Measurements from ENCODE around the gene RRP9. TPM values are rescaled to one million over a fixed set of nuclear protein-coding genes. Genes with fewer than 3 reads are reported as not detected.

RRP9 gene
- total and polyA plus RNA-seq, 2 donors from 2014 or later, result 17.8 to 18.6 TPM

DNA sequence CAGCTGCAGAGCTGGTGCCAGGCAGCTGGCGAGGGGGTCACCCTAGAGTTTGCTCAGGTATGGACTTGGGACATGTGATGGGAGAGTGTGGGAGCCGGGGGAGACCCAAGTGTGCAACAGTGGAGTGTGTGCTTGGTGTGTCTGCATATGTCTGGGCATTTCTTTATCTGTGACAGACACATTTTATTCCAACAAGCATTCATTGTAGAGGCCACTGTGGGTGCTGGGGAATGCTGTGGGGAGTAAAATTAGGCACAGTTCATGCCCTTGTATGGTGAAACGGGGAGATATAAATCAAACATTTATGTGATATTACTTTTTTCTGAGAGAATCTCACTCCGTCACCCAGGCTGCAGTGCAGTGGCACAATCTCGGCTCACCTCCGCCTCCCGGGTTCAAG lies 45.9 kb upstream of the RRP9 start:
- H3K9me3 ChIP-seq (ENCODE audit: control insufficient read depth in 2 of 3, insufficient read depth in 1 of 3, low read length in 3 of 3), result no peaks in the 10 kb centered on the region
- H3K27me3 ChIP-seq (ENCODE audit: control insufficient read depth, insufficient read depth, low read length), result no peaks in the 10 kb centered on the region
- H3K27ac ChIP-seq (ENCODE audit: low read depth in 2 of 2, low read length in 2 of 2), result no peak overlapping the region
- DNase-seq (no peak), FAIRE-seq (no peak)
- H3K4me1 ChIP-seq (ENCODE audit: control insufficient read depth in 2 of 3, insufficient read depth in 2 of 3, low read depth in 1 of 3, low read length in 3 of 3), result peaks cover 0 to 18% (median 2%) of the 10 kb centered on the region in 3 donors
- intact Hi-C loops (cut with DNase I), result no loop called here
- TF ChIP-seq, protein P1, sequence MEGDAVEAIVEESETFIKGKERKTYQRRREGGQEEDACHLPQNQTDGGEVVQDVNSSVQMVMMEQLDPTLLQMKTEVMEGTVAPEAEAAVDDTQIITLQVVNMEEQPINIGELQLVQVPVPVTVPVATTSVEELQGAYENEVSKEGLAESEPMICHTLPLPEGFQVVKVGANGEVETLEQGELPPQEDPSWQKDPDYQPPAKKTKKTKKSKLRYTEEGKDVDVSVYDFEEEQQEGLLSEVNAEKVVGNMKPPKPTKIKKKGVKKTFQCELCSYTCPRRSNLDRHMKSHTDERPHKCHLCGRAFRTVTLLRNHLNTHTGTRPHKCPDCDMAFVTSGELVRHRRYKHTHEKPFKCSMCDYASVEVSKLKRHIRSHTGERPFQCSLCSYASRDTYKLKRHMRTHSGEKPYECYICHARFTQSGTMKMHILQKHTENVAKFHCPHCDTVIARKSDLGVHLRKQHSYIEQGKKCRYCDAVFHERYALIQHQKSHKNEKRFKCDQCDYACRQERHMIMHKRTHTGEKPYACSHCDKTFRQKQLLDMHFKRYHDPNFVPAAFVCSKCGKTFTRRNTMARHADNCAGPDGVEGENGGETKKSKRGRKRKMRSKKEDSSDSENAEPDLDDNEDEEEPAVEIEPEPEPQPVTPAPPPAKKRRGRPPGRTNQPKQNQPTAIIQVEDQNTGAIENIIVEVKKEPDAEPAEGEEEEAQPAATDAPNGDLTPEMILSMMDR (IDR thresholded peaks at IDR 0.05; ENCODE audit: borderline replicate concordance, extremely low read depth, insufficient read depth), result no peak
- no peak overlapping the region for H3K4me3 ChIP-seq (ENCODE audit: low read length in 3 of 3)
- H3K36me3 ChIP-seq (ENCODE audit: control insufficient read depth in 2 of 3, insufficient read depth in 3 of 3, low read length in 3 of 3), result peaks cover 0 to 6% (median 1%) of the 10 kb centered on the region in 3 donors
- H3K9ac ChIP-seq (ENCODE audit: low read length in 3 of 3), result no peak overlapping the region

DNA sequence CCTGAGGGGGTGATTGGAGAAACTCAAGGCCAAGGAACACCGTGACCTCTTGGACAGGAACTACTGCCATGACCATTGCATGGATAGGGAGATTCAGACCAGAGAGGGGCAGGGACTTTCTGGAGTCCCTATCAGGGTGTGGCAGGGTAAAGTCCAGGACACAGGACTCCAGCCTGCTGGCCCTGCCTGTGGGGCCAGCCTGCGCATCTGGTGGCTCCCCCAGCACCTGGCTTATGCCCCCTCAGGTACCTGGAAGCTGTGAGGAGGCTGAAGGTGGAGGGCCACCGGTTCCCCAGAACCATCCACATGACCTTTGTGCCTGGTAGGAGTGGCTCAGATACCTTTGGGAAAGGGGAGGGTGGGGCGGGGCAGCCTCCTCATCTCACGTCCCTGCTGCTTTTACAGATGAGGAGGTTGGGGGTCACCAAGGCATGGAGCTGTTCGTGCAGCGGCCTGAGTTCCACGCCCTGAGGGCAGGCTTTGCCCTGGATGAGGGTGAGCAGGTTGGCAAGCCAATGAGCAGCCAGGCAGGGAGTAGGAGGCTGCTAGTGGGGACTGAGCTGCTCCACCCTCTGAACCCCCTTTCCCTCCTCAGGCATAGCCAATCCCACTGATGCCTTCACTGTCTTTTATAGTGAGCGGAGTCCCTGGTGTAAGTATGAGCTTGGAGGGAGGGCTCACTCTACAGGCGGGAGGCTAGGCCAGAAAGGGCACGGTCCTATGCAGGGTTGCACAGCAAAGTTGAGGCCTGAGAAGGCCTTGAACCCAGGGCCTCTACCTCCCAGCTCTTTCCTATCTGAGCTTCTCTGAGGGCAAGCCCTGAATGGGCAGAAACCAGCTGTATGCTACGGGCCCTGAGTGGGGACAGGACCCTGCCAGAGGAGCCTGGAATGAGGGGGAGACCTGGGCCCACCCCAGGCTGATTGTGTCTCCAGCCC lies 44.6 kb upstream of the RRP9 start:
- H3K27ac ChIP-seq (ENCODE audit: low read depth in 2 of 2, low read length in 2 of 2), result no peak overlapping the region
- intact Hi-C loops (cut with DNase I), result no loop called here
- no peaks in the 10 kb centered on the region for H3K27me3 ChIP-seq (ENCODE audit: control insufficient read depth, insufficient read depth, low read length)
- peaks cover 0 to 3% (median 0%) of the 10 kb centered on the region in 3 donors for H3K36me3 ChIP-seq (ENCODE audit: control insufficient read depth in 2 of 3, insufficient read depth in 3 of 3, low read length in 3 of 3)
- DNase-seq, result no peak
- H3K4me1 ChIP-seq (ENCODE audit: control insufficient read depth in 2 of 3, insufficient read depth in 2 of 3, low read depth in 1 of 3, low read length in 3 of 3), result peaks cover 0 to 24% (median 2%) of the 10 kb centered on the region in 3 donors
- H3K9me3 ChIP-seq (ENCODE audit: control insufficient read depth in 2 of 3, insufficient read depth in 1 of 3, low read length in 3 of 3), result no peaks in the 10 kb centered on the region
- H3K9ac ChIP-seq (ENCODE audit: low read length in 3 of 3), result no peak overlapping the region
- TF ChIP-seq, protein P1 (IDR thresholded peaks at IDR 0.05; ENCODE audit: borderline replicate concordance, extremely low read depth, insufficient read depth), result no peak
- peak overlapping the region in 1 of 3 donors; percentile 82 for H3K4me3 ChIP-seq (ENCODE audit: low read length in 3 of 3)
- no peak for FAIRE-seq

DNA sequence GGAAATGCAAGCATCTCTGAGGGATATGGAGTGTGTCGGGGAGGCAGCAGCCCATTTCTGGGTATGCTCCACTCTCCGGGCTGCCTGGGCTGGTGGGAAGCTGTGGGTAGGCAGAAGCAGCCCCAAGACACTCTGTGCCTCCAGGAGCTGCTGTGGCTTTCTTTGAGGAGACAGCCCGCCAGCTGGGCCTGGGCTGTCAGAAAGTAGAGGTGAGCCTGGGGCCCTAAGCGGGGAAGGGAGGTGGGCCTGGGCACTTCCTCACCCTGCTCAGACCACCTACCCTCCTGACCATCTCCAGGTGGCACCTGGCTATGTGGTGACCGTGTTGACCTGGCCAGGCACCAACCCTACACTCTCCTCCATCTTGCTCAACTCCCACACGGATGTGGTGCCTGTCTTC lies 43.4 kb upstream of the RRP9 start:
- peak overlapping the region in 2 of 3 donors; percentile 17 to 74 for H3K9ac ChIP-seq (ENCODE audit: low read length in 3 of 3)
- DNase-seq (no peak), FAIRE-seq (no peak)
- no peaks in the 10 kb centered on the region for H3K9me3 ChIP-seq (ENCODE audit: control insufficient read depth in 2 of 3, insufficient read depth in 1 of 3, low read length in 3 of 3)
- intact Hi-C loops (cut with DNase I), result no loop called here
- H3K36me3 ChIP-seq (ENCODE audit: control insufficient read depth in 2 of 3, insufficient read depth in 3 of 3, low read length in 3 of 3), result peaks cover 0 to 7% (median 3%) of the 10 kb centered on the region in 3 donors
- H3K27me3 ChIP-seq (ENCODE audit: control insufficient read depth, insufficient read depth, low read length), result no peaks in the 10 kb centered on the region
- TF ChIP-seq, protein P1 (IDR thresholded peaks at IDR 0.05; ENCODE audit: borderline replicate concordance, extremely low read depth, insufficient read depth), result no peak
- H3K27ac ChIP-seq (ENCODE audit: low read depth in 2 of 2, low read length in 2 of 2), result peak overlapping the region in 1 of 2 donors; percentile 10
- peak overlapping the region in 2 of 3 donors; percentile 57 to 82 for H3K4me3 ChIP-seq (ENCODE audit: low read length in 3 of 3)
- H3K4me1 ChIP-seq (ENCODE audit: control insufficient read depth in 2 of 3, insufficient read depth in 2 of 3, low read depth in 1 of 3, low read length in 3 of 3), result peaks cover 2 to 30% (median 4%) of the 10 kb centered on the region in 3 donors

Measured in kidney (tissue), 14 donors.